Brain microvascular endothelial cell (primary cell): Measurements from ENCODE around the gene PTPRO.

Source experiments
- DNase-seq: peaks from one replicate; pipeline ENCODE4 v3.0.0-alpha.2; 2020
- H3K27ac ChIP-seq: fragments of 250-450 bp; sonication (Bioruptor Pico); 2 replicates; pipeline ENCODE4 v1.5.1; 2020; ENCODE audit warnings: mild to moderate bottlenecking, moderate library complexity
- H3K27me3 ChIP-seq: fragments of 250-450 bp; sonication (Bioruptor Pico); replicated peaks from 2 replicates; pipeline ENCODE4 v1.5.1; 2020; ENCODE audit warnings: mild to moderate bottlenecking
- H3K36me3 ChIP-seq: fragments of 250-450 bp; sonication (Bioruptor Pico); replicated peaks from 2 replicates; pipeline ENCODE4 v1.5.1; 2020; ENCODE audit warnings: mild to moderate bottlenecking
- H3K4me3 ChIP-seq: 2 replicates; pipeline ENCODE4 v1.5.1; 2011; ENCODE audit warnings: low read depth, mild to moderate bottlenecking, control low read depth, low read length, moderate library complexity
- in situ Hi-C: cut with HindIII; loops from 2 replicates; pipeline ENCODE4 v1.10.0; 2017; ENCODE audit warnings: low sequenced_read_pairs, low pct_ligation_motif_present
- TF ChIP-seq, protein P1 (sequence below): IDR thresholded peaks from 2 replicates; pipeline ENCODE4 v1.5.1; 2011; ENCODE audit warnings: low read depth, mild to moderate bottlenecking, moderate library complexity, low read length, control low read depth, inconsistent platforms; ENCODE audit errors: missing control alignments

PTPRO gene

DNA sequence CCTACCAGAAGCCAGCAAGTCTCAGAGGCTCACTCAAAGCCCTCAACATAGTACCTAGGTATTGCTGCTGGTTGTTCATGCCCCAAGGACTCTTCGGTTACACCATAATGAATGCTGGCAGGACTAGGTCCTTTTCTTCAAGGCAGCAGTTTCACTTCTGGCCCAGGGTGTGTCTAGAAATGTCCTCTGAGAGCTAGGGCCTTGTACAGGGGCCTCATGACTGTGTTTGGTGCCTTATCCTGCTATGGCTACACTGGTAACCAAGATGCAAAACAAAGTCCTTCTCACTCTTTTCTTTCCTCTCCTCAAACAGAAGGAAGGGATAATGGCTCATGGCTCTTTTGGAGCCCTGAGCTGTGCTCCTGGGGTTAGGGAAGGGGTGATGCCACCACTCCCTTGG lies 15.2 kb upstream of the PTPRO start:
- Histone ChIP-seq H3K4me3 (no peak overlapping the region), H3K27me3 (no peaks in the 10 kb centered on the region), H3K27ac (no peak overlapping the region), H3K36me3 (no peaks in the 10 kb centered on the region)
- DNase-seq: no peak
- TF ChIP-seq, protein P1, sequence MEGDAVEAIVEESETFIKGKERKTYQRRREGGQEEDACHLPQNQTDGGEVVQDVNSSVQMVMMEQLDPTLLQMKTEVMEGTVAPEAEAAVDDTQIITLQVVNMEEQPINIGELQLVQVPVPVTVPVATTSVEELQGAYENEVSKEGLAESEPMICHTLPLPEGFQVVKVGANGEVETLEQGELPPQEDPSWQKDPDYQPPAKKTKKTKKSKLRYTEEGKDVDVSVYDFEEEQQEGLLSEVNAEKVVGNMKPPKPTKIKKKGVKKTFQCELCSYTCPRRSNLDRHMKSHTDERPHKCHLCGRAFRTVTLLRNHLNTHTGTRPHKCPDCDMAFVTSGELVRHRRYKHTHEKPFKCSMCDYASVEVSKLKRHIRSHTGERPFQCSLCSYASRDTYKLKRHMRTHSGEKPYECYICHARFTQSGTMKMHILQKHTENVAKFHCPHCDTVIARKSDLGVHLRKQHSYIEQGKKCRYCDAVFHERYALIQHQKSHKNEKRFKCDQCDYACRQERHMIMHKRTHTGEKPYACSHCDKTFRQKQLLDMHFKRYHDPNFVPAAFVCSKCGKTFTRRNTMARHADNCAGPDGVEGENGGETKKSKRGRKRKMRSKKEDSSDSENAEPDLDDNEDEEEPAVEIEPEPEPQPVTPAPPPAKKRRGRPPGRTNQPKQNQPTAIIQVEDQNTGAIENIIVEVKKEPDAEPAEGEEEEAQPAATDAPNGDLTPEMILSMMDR: no peak
- in situ Hi-C loops: no loop called here

DNA sequence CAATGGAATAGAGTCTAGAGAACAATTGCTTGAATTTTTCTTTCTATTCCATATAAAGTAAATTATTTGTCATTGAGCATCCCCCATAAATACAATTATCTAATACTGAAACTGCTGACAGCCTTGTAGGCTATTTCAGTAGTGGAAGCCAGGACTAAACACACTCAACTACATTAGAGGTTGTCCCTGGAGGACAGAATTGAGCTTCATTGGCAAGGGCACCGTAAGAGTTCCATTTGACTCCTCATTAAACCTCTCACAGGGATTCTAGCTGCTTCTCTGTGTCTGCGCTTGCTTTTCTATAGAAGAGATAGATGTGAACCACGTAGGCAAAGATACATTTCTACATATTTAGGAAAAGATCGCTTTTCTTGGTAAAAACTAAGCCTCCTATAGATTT lies 3.5 kb upstream of the PTPRO start:
- TF ChIP-seq, protein P1: no peak
- in situ Hi-C loops: no loop called here

DNA sequence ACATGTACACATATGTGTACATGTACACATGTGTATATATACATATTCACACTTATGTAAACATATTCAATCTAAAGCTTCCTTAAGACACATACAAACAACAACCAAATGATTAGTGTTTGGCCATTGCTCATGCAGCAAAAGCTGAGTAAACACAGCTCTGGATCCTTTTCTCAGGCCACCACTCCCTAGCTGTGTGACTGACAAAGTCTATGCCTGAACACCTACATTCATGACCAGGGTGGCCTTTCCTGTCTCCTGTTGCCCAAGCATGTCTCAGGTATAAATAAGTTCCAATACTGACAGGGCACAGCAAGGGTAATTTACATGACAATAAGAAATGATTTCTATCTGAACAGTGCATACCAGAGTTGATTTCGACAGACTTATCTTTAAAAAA lies 1.4 kb upstream of the PTPRO start:
- TF ChIP-seq, protein P1: no peak
- in situ Hi-C loops: no loop called here
- peaks cover 20% of the 10 kb centered on the region for H3K27me3 ChIP-seq

More for the DNA sequence above, 3.5 kb upstream of the PTPRO start:
- H3K4me3 ChIP-seq: no peak overlapping the region
- no peaks in the 10 kb centered on the region for H3K36me3 ChIP-seq
- DNase-seq: no peak
- peaks cover 22% of the 10 kb centered on the region for H3K27me3 ChIP-seq
- H3K27ac ChIP-seq: no peak overlapping the region

DNA sequence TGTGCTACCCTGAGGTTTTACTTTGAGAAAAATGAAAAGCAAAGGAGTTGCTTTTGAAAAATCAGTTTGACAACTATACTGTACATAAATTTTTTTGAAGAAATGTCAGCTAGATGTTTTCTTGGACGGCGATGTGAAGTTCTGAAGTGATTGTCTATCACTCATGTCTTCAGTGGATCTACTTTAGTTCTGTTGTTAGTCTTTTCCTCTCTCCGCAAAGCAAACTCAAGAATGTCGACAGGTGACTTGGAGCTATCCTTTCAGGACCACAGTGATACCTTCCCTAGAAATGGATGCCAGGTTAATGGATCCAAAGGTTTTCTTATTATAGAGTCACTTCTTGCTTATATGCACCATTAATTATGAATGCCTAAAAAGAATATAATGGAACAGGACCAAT lies 1.2 kb downstream of the PTPRO start:
- DNase-seq: no peak
- no peak overlapping the region for H3K4me3 ChIP-seq
- in situ Hi-C loops: no loop called here

More for the DNA sequence above, 1.4 kb upstream of the PTPRO start:
- Histone ChIP-seq H3K27ac (no peak overlapping the region), H3K4me3 (no peak overlapping the region), H3K36me3 (no peaks in the 10 kb centered on the region)
- DNase-seq: no peak

GRCh38 chr12:15329891-15330290 lies 7.6 kb downstream of the PTPRO start:
- Histone ChIP-seq H3K36me3 (no peaks in the 10 kb centered on the region), H3K27me3 (no peaks in the 10 kb centered on the region), H3K27ac (no peak overlapping the region), H3K4me3 (no peak overlapping the region)
- TF ChIP-seq, protein P1: no peak
- no peak for DNase-seq
- in situ Hi-C loops: no loop called here

More for the DNA sequence above, 1.2 kb downstream of the PTPRO start:
- TF ChIP-seq, protein P1: no peak
- H3K36me3 ChIP-seq: no peaks in the 10 kb centered on the region
- peaks cover 20% of the 10 kb centered on the region for H3K27me3 ChIP-seq
- no peak overlapping the region for H3K27ac ChIP-seq

- TF ChIP-seq, protein P1: no peak
- no peak for DNase-seq
- H3K27me3 ChIP-seq: no peaks in the 10 kb centered on the region
- no peak overlapping the region for H3K4me3 ChIP-seq
- H3K27ac ChIP-seq: no peak overlapping the region
- no peaks in the 10 kb centered on the region for H3K36me3 ChIP-seq
- in situ Hi-C loops: no loop called here
These were observed 11.9 kb downstream of the PTPRO start for GRCh38 chr12:15334225-15334624.
